Esophagus squamous epithelium (tissue), 5 donors: Measurements from ENCODE around the gene RHOH. TPM values are rescaled to one million over a fixed set of nuclear protein-coding genes. Genes with fewer than 3 reads are reported as not detected.
"Not testable (repeated sequence)": the region's sequence is repeated elsewhere in the genome, so short reads cannot be mapped to it uniquely, and the experiment has no call there.

Source experiments
- DNase-seq: peaks from one replicate; lab custom pipeline; 2025; lab: John Stamatoyannopoulos, UW
- H3K27ac ChIP-seq, 4 donors: fragments of 200-600 bp; sonication (generic); one replicate each; pipeline ENCODE4 v1.5.1; 2016 to 2019; ENCODE audit warnings: mild to moderate bottlenecking in 1 of 4
- H3K27me3 ChIP-seq, 4 donors: fragments of 200-600 bp; sonication (generic); 1 replicate in 3 of 4; 2 replicates in 1 of 4; pipeline versions ENCODE4 v1.5.1 to v1.6.0; 2017 to 2021; ENCODE audit warnings: antibody characterized with exemption in 1 of 4
- H3K36me3 ChIP-seq, 3 donors: fragments of 200-600 bp; sonication (generic); one replicate each; pipeline ENCODE4 v1.5.1; 2016 to 2019
- H3K4me1 ChIP-seq, 3 donors: fragments of 200-600 bp; sonication (generic); one replicate each; pipeline ENCODE4 v1.5.1; 2017 to 2019
- H3K4me3 ChIP-seq, 4 donors: fragments of 200-600 bp; sonication (generic); 1 replicate in 3 of 4; 2 replicates in 1 of 4; pipeline ENCODE4 v1.5.1; 2016 to 2019; ENCODE audit warnings: mild to moderate bottlenecking in 2 of 4, moderate library complexity in 1 of 4
- H3K9me3 ChIP-seq, 3 donors: fragments of 200-600 bp; sonication (generic); one replicate each; pipeline ENCODE4 v1.5.1; 2016 to 2019
- CTCF ChIP-seq, 6 experiments: fragments of 450-650 bp in 4 of 6; fragments of 200-600 bp in 2 of 6; sonication (generic) in 2 of 6; IDR thresholded peaks; one replicate each; pipeline ENCODE4 v1.5.1; 2016 to 2019; ENCODE audit warnings: antibody characterized with exemption in 6 of 6, mild to moderate bottlenecking in 4 of 6, moderate library complexity in 4 of 6
- POLR2A ChIP-seq, 4 donors: fragments of 450-650 bp; IDR thresholded peaks; one replicate each; pipeline ENCODE4 v1.6.1; 2017; ENCODE audit warnings: antibody characterized with exemption in 4 of 4, mild to moderate bottlenecking in 4 of 4, moderate library complexity in 3 of 4
- WGBS, 2 donors: methylation state at CpG; one replicate each; pipeline ENCODE4 v1.1.5; 2018; 5-methylcytosine and 5-hydroxymethylcytosine counted together
- intact Hi-C: fragments of 100-400 bp; cut with DNase I; formaldehyde crosslinking; loops from one replicate; pipeline ENCODE4 v1.15.0; 2022
- total RNA-seq, 4 donors: library from RNA; depleted of rRNA; stranded (reverse); fragments of >200 nt; gene quantifications; one replicate each; pipeline ENCODE4 v1.1.0, GENCODE V29; 2016
- donor health status: DM: yes; HTN: yes; CAD: no.

Gene RHOH
- total RNA-seq, 4 donors from 2014 or later: 0.79 to 5.0 (median 2.2) TPM

- H3K4me1 ChIP-seq: no peaks in the 10 kb centered on the region
- H3K27me3 ChIP-seq: no peaks in the 10 kb centered on the region
- H3K9me3 ChIP-seq: no peaks in the 10 kb centered on the region
- no peak for TF ChIP-seq CTCF (IDR thresholded peaks at IDR 0.05)
- no peak for TF ChIP-seq POLR2A (IDR thresholded peaks at IDR 0.05)
- intact Hi-C loops: no loop called here
- no peak overlapping the region for H3K27ac ChIP-seq
- H3K36me3 ChIP-seq: no peaks in the 10 kb centered on the region
- H3K4me3 ChIP-seq: no peak overlapping the region
- WGBS, 2 donors: 86 to 92% methylated on average over 3 of the region's 3 CpGs
- DNase-seq: no peak
These were observed 78.4 kb downstream of the RHOH start for GRCh38 chr4:40275065-40275730.

- no peaks in the 10 kb centered on the region for H3K36me3 ChIP-seq
- no peaks in the 10 kb centered on the region for H3K27me3 ChIP-seq
- no peaks in the 10 kb centered on the region for H3K9me3 ChIP-seq
- H3K4me1 ChIP-seq: no peaks in the 10 kb centered on the region
- DNase-seq: no peak
- no peak overlapping the region for H3K27ac ChIP-seq
- TF ChIP-seq CTCF (IDR thresholded peaks at IDR 0.05) (no peak), POLR2A (IDR thresholded peaks at IDR 0.05) (no peak)
- WGBS, 2 donors: 85 to 93% methylated on average over 4 of the region's 4 CpGs
- intact Hi-C loops: no loop called here
- H3K4me3 ChIP-seq: no peak overlapping the region
These were observed 79.7 kb downstream of the RHOH start for GRCh38 chr4:40276546-40276945.

- H3K27ac ChIP-seq: no peak overlapping the region
- H3K36me3 ChIP-seq: no peaks in the 10 kb centered on the region
- intact Hi-C loops: no loop called here
- 80 to 94% methylated on average over 2 of the region's 2 CpGs for WGBS, 2 donors
- no peak for TF ChIP-seq CTCF (IDR thresholded peaks at IDR 0.05)
- H3K27me3 ChIP-seq: no peaks in the 10 kb centered on the region
- H3K9me3 ChIP-seq: no peaks in the 10 kb centered on the region
- peaks cover 0 to 5% (median 0%) of the 10 kb centered on the region in 3 donors for H3K4me1 ChIP-seq
- no peak overlapping the region for H3K4me3 ChIP-seq
- no peak for DNase-seq
These were observed 83.8 kb downstream of the RHOH start for GRCh38 chr4:40280586-40280985.

- no peaks in the 10 kb centered on the region for H3K36me3 ChIP-seq
- no peak for DNase-seq
- H3K9me3 ChIP-seq: no peaks in the 10 kb centered on the region
- H3K4me3 ChIP-seq: no peak overlapping the region
- H3K4me1 ChIP-seq: peaks cover 0 to 5% (median 0%) of the 10 kb centered on the region in 3 donors
- intact Hi-C loops: no loop called here
- WGBS, 2 donors: 72 to 84% methylated on average over 3 of the region's 3 CpGs
- no peak overlapping the region for H3K27ac ChIP-seq
- TF ChIP-seq CTCF (IDR thresholded peaks at IDR 0.05) (no peak), POLR2A (IDR thresholded peaks at IDR 0.05) (no peak)
- no peaks in the 10 kb centered on the region for H3K27me3 ChIP-seq
These were observed 84.3 kb downstream of the RHOH start for GRCh38 chr4:40281099-40281498.

GRCh38 chr4:40281913-40282312, 85.1 kb downstream of the RHOH start:
- Histone ChIP-seq H3K36me3 (no peaks in the 10 kb centered on the region), H3K4me1 (peaks cover 0 to 5% (median 0%) of the 10 kb centered on the region in 3 donors), H3K4me3 (no peak overlapping the region), H3K27me3 (no peaks in the 10 kb centered on the region), H3K9me3 (no peaks in the 10 kb centered on the region), H3K27ac (no peak overlapping the region)
- 69 to 89% methylated on average over 5 of the region's 5 CpGs for WGBS, 2 donors
- DNase-seq: no peak
- TF ChIP-seq CTCF (IDR thresholded peaks at IDR 0.05): no peak
- no peak for TF ChIP-seq POLR2A (IDR thresholded peaks at IDR 0.05)
- intact Hi-C loops: no loop called here

- H3K27me3 ChIP-seq, DNase-seq, intact Hi-C loops, H3K9me3 ChIP-seq, H3K36me3 ChIP-seq, H3K4me3 ChIP-seq, H3K4me1 ChIP-seq, H3K27ac ChIP-seq: not testable (repeated sequence)
- 94% methylated on average over 7 of the region's 7 CpGs; no CpG with 5 or more reads in 1 of the 2 donors for WGBS, 2 donors
These were observed 86.0 kb downstream of the RHOH start for GRCh38 chr4:40282857-40283256.
